Muscle of leg (tissue), 16 donors: ENCODE results near the gene MRFAP1. TPM values are rescaled to one million over a fixed set of nuclear protein-coding genes. Genes with fewer than 3 reads are reported as not detected.

ENCODE experiments used
- DNase-seq: peaks from one replicate; pipeline ENCODE4 v3.0.0; 2013
- H3K27ac ChIP-seq: one replicate; pipeline ENCODE4 v1.5.1; 2013; ENCODE audit warnings: mild to moderate bottlenecking, low read length, control low read depth
- H3K27me3 ChIP-seq: one replicate; pipeline ENCODE4 v1.6.1; 2013; ENCODE audit warnings: low read length; ENCODE audit not compliant: control insufficient read depth, insufficient read depth
- H3K36me3 ChIP-seq: one replicate; pipeline ENCODE4 v1.6.1; 2013; ENCODE audit warnings: low read length; ENCODE audit not compliant: control insufficient read depth, insufficient read depth
- H3K4me1 ChIP-seq: one replicate; pipeline ENCODE4 v1.6.1; 2013; ENCODE audit warnings: low read length; ENCODE audit not compliant: control insufficient read depth, insufficient read depth
- H3K4me3 ChIP-seq: one replicate; pipeline ENCODE4 v1.5.1; 2013; ENCODE audit warnings: low read length, control low read depth
- H3K9me3 ChIP-seq: replicated peaks from 2 replicates; pipeline ENCODE4 v1.6.1; 2013; ENCODE audit warnings: low read depth, low read length; ENCODE audit not compliant: control insufficient read depth
- WGBS: methylation state at CpG from one replicate; pipeline ENCODE4 v1.1.5; 2013; ENCODE audit warnings: missing lambda C conversion rate; ENCODE audit not compliant: insufficient coverage; 5-methylcytosine and 5-hydroxymethylcytosine counted together
- long read RNA-seq, 11 donors: transcript quantifications; one replicate each; lab custom pipeline, GENCODE V29; 2026
- polyA plus RNA-seq, 8 donors: library from polyadenylated mRNA; unstranded; fragments of 120-200 nt; gene quantifications; one replicate each; pipeline versions ENCODE4 v1.2.1 to v1.2.3, GENCODE V29; 2013; ENCODE audit warnings: inconsistent platforms in 1 of 8, low replicate concordance in 1 of 8; ENCODE audit not compliant: insufficient read length in 8 of 8, insufficient read depth in 1 of 8
- total RNA-seq: library from RNA; stranded (reverse); fragments of 120-200 nt; gene quantifications from one replicate; pipeline ENCODE4 v1.2.4, GENCODE V29; 2013

The MRFAP1 gene
- total RNA-seq, result 54.2 TPM
- polyA plus RNA-seq, result 100 to 1,000 TPM; 248 to 335 (median 271) TPM
- long read RNA-seq, donor 1, transcript MRFAP1-202 (2 exons, 1,584 nt), result minor isoform, 25 of 138 reads
- long read RNA-seq, donor 1, transcript MRFAP1-201 (3 exons, 2,049 nt), result minor isoform, 10 of 138 reads
- long read RNA-seq, donor 1, transcript MRFAP1-204 (1 exons, 1,982 nt), result major isoform, 54 of 138 reads
- long read RNA-seq, donor 1, partial matches to known transcripts, result 28 of 138 reads
- long read RNA-seq, donor 1, other reads (novel, unspliced or antisense), result 21 of 138 reads
- long read RNA-seq, donor 2, transcript MRFAP1-202 (2 exons, 1,584 nt), result minor isoform, 8 of 41 reads
- long read RNA-seq, donor 2, transcript MRFAP1-204 (1 exons, 1,982 nt), result major isoform, 26 of 41 reads
- long read RNA-seq, donor 2, partial matches to known transcripts, result 6 of 41 reads
- long read RNA-seq, donor 2, other reads (novel, unspliced or antisense), result 0 of 41 reads
- long read RNA-seq, donor 3, transcript MRFAP1-204 (1 exons, 1,982 nt), result major isoform, 125 of 333 reads
- long read RNA-seq, donor 3, transcript MRFAP1-201 (3 exons, 2,049 nt), result minor isoform, 22 of 333 reads
- long read RNA-seq, donor 3, transcript MRFAP1-202 (2 exons, 1,584 nt), result minor isoform, 58 of 333 reads
- long read RNA-seq, donor 3, partial matches to known transcripts, result 67 of 333 reads
- long read RNA-seq, donor 3, other reads (novel, unspliced or antisense), result 61 of 333 reads
- long read RNA-seq, donor 4, transcript MRFAP1-202 (2 exons, 1,584 nt), result minor isoform, 32 of 121 reads
- long read RNA-seq, donor 4, transcript MRFAP1-204 (1 exons, 1,982 nt), result major isoform, 56 of 121 reads
- long read RNA-seq, donor 4, transcript MRFAP1-201 (3 exons, 2,049 nt), result minor isoform, 14 of 121 reads
- long read RNA-seq, donor 4, partial matches to known transcripts, result 14 of 121 reads
- long read RNA-seq, donor 4, other reads (novel, unspliced or antisense), result 5 of 121 reads
- long read RNA-seq, donor 5, transcript MRFAP1-202 (2 exons, 1,584 nt), result minor isoform, 104 of 724 reads
- long read RNA-seq, donor 5, transcript MRFAP1-204 (1 exons, 1,982 nt), result major isoform, 281 of 724 reads
- long read RNA-seq, donor 5, transcript MRFAP1-201 (3 exons, 2,049 nt), result minor isoform, 46 of 724 reads
- long read RNA-seq, donor 5, partial matches to known transcripts, result 97 of 724 reads
- long read RNA-seq, donor 5, other reads (novel, unspliced or antisense), result 196 of 724 reads
- long read RNA-seq, donor 6, transcript MRFAP1-204 (1 exons, 1,982 nt), result major isoform, 258 of 374 reads
- long read RNA-seq, donor 6, transcript MRFAP1-202 (2 exons, 1,584 nt), result minor isoform, 78 of 374 reads
- long read RNA-seq, donor 6, transcript MRFAP1-201 (3 exons, 2,049 nt), result minor isoform, 38 of 374 reads
- long read RNA-seq, donor 6, partial matches to known transcripts, result 0 of 374 reads
- long read RNA-seq, donor 6, other reads (novel, unspliced or antisense), result 0 of 374 reads
- long read RNA-seq, donor 7, transcript MRFAP1-202 (2 exons, 1,584 nt), result minor isoform, 61 of 611 reads
- long read RNA-seq, donor 7, transcript MRFAP1-201 (3 exons, 2,049 nt), result minor isoform, 27 of 611 reads
- long read RNA-seq, donor 7, transcript MRFAP1-204 (1 exons, 1,982 nt), result major isoform, 279 of 611 reads
- long read RNA-seq, donor 7, partial matches to known transcripts, result 155 of 611 reads
- long read RNA-seq, donor 7, other reads (novel, unspliced or antisense), result 87 of 611 reads
- long read RNA-seq, donor 8, transcript MRFAP1-204 (1 exons, 1,982 nt), result major isoform, 186 of 392 reads
- long read RNA-seq, donor 8, transcript MRFAP1-202 (2 exons, 1,584 nt), result minor isoform, 31 of 392 reads
- long read RNA-seq, donor 8, transcript MRFAP1-201 (3 exons, 2,049 nt), result minor isoform, 13 of 392 reads
- long read RNA-seq, donor 8, partial matches to known transcripts, result 60 of 392 reads
- long read RNA-seq, donor 8, other reads (novel, unspliced or antisense), result 102 of 392 reads
- long read RNA-seq, donor 9, transcript MRFAP1-204 (1 exons, 1,982 nt), result major isoform, 202 of 341 reads
- long read RNA-seq, donor 9, transcript MRFAP1-202 (2 exons, 1,584 nt), result minor isoform, 51 of 341 reads
- long read RNA-seq, donor 9, transcript MRFAP1-201 (3 exons, 2,049 nt), result minor isoform, 10 of 341 reads
- long read RNA-seq, donor 9, partial matches to known transcripts, result 66 of 341 reads
- long read RNA-seq, donor 9, other reads (novel, unspliced or antisense), result 12 of 341 reads
- long read RNA-seq, donor 10, transcript MRFAP1-202 (2 exons, 1,584 nt), result minor isoform, 51 of 464 reads
- long read RNA-seq, donor 10, transcript MRFAP1-204 (1 exons, 1,982 nt), result major isoform, 258 of 464 reads
- long read RNA-seq, donor 10, transcript MRFAP1-201 (3 exons, 2,049 nt), result minor isoform, 17 of 464 reads
- long read RNA-seq, donor 10, partial matches to known transcripts, result 103 of 464 reads
- long read RNA-seq, donor 10, other reads (novel, unspliced or antisense), result 35 of 464 reads
- long read RNA-seq, donor 11, transcript MRFAP1-202 (2 exons, 1,584 nt), result minor isoform, 50 of 402 reads
- long read RNA-seq, donor 11, transcript MRFAP1-201 (3 exons, 2,049 nt), result minor isoform, 19 of 402 reads
- long read RNA-seq, donor 11, transcript MRFAP1-204 (1 exons, 1,982 nt), result major isoform, 208 of 402 reads
- long read RNA-seq, donor 11, partial matches to known transcripts, result 78 of 402 reads
- long read RNA-seq, donor 11, other reads (novel, unspliced or antisense), result 47 of 402 reads

GRCh38 chr4:6640292-6641163 is at the start of gene MRFAP1:
Gene MRFAP1 (plus strand): TSS chr4:6640685. CDS start chr4:6640863, 178 bp downstream.
- Histone ChIP-seq H3K27ac (peak within 1 kb of the TSS; percentile 100), H3K36me3 (peaks cover 18% of the 10 kb centered on the region), H3K9me3 (no peaks in the 10 kb centered on the region), H3K4me3 (peak within 1 kb of the TSS; percentile 92), H3K4me1 (peaks cover 18% of the 10 kb centered on the region), H3K27me3 (no peaks in the 10 kb centered on the region)
- under 1% methylated on average over 77 of the region's 90 CpGs for WGBS
- DNase-seq, result peak; percentile 98

DNA sequence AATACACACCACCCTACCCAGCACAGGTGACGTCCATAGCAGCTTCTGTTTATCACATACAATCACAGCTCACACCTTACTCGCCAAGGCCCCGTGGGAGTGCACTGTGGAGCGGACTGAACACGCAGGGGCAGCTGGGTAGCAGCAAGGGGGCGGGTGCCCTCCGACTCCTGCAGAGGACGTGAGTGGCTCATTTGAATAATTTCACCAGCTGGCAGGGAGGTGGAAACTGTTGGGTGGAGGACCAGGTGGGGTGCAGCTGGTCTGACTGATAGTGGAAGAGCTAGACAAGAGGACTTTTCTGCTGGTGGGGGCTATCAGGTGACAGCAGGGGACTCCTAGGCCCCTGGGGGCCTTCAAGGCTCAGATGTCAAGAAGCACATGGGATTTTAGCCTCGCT is 49.2 kb upstream of the MRFAP1 start:
- WGBS, result 76% methylated on average over 7 of the region's 9 CpGs
- Histone ChIP-seq H3K27ac (no peak overlapping the region), H3K27me3 (no peaks in the 10 kb centered on the region), H3K4me1 (no peaks in the 10 kb centered on the region), H3K4me3 (no peak overlapping the region), H3K9me3 (no peaks in the 10 kb centered on the region), H3K36me3 (no peaks in the 10 kb centered on the region)
- no peak for DNase-seq

DNA sequence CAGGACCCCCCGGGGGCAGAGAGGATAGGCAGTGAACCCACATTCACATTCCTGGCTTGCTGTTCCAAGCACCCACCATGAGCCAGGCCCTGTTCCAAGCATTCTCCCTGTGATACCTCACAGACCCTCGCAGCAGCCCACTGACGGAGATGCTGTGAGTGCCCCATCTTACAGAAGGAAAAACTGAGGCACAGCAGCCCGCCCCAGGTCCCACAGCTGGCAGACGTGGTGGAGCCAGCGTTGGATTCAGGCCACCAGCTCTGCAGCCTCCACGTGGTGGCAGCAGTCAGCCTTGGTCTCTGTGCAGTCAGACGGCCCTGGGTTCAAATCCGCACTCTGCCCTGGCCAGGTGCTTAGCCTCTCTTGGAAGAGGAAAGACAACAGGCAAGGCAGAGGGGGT is 48.7 kb upstream of the MRFAP1 start:
- WGBS, result 53% methylated on average over 7 of the region's 9 CpGs
- Histone ChIP-seq H3K9me3 (no peaks in the 10 kb centered on the region), H3K27me3 (no peaks in the 10 kb centered on the region), H3K36me3 (no peaks in the 10 kb centered on the region), H3K4me1 (no peaks in the 10 kb centered on the region), H3K4me3 (no peak overlapping the region), H3K27ac (no peak overlapping the region)
- DNase-seq, result no peak

DNA sequence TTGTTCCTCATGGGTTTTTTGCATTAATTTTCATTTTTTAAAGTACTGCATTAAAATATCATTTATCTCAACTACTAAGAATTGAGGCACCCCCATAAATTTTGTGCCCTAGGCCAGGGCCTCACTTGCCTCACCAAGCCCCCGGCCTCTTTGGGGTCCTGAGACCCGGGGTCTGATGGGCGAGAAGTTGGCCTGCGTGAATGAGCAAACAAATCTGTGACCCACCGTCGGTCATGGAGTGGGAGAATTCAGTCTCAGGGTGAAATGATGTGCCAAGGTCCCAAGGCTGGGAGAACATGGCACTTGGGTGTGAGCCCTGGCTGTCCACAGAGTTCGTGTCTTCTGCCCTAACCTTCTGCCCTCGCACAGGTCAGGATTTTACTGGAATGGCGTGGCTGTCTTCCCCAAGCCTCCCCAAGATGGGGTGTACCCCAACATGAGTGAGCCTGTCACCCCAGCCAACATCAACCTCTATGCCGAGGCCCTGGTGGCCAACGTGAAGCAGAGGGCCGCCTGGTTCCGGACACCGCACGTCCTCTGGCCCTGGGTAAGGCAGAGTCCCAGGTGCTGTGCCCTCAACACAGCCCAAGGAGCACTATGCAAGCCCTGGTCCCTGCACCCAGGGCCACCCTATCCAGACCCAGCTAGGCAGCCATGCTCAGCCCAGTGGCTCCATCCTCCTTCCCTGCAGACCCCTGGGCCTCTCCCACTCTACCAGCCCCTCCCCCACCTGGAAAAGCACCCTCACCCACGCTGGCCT is 47.5 kb upstream of the MRFAP1 start:
- Histone ChIP-seq H3K27me3 (no peaks in the 10 kb centered on the region), H3K4me3 (no peak overlapping the region), H3K36me3 (no peaks in the 10 kb centered on the region), H3K27ac (no peak overlapping the region), H3K9me3 (no peaks in the 10 kb centered on the region), H3K4me1 (no peaks in the 10 kb centered on the region)
- DNase-seq, result no peak
- WGBS, result 90% methylated on average over 10 of the region's 16 CpGs

- H3K4me1 ChIP-seq, result no peaks in the 10 kb centered on the region
- WGBS, result 95% methylated on average over 22 of the region's 22 CpGs
- no peak for DNase-seq
- no peaks in the 10 kb centered on the region for H3K36me3 ChIP-seq
- H3K4me3 ChIP-seq, result no peak overlapping the region
- H3K27me3 ChIP-seq, result no peaks in the 10 kb centered on the region
- no peak overlapping the region for H3K27ac ChIP-seq
- no peaks in the 10 kb centered on the region for H3K9me3 ChIP-seq
Observed at GRCh38 chr4:6594341-6594740, 46.1 kb upstream of the MRFAP1 start.

- Histone ChIP-seq H3K27me3 (no peaks in the 10 kb centered on the region), H3K36me3 (no peaks in the 10 kb centered on the region), H3K4me3 (no peak overlapping the region), H3K9me3 (no peaks in the 10 kb centered on the region), H3K4me1 (no peaks in the 10 kb centered on the region), H3K27ac (no peak overlapping the region)
- DNase-seq, result no peak
- 84% methylated on average over 6 of the region's 7 CpGs for WGBS
Observed at GRCh38 chr4:6594826-6595355, 45.6 kb upstream of the MRFAP1 start.

GRCh38 chr4:6595897-6596537 is 44.5 kb upstream of the MRFAP1 start:
- H3K27me3 ChIP-seq, result no peaks in the 10 kb centered on the region
- WGBS, result 57% methylated on average over 8 of the region's 16 CpGs
- H3K36me3 ChIP-seq, result peaks cover 6% of the 10 kb centered on the region
- no peak for DNase-seq
- H3K27ac ChIP-seq, result no peak overlapping the region
- H3K9me3 ChIP-seq, result no peaks in the 10 kb centered on the region
- no peak overlapping the region for H3K4me3 ChIP-seq
- no peaks in the 10 kb centered on the region for H3K4me1 ChIP-seq
